Left ventricle myocardium inferior (tissue), 1 donor: Measurements from ENCODE around the gene CHST1. TPM values are rescaled to one million over a fixed set of nuclear protein-coding genes. Genes with fewer than 3 reads are reported as not detected.

Experiments used
- DNase-seq: peaks from one replicate; pipeline ENCODE4 v3.0.0-alpha.2; 2020
- H3K27ac ChIP-seq: fragments of 200-600 bp; replicated peaks from 2 replicates; pipeline ENCODE4 v1.8.0; 2021
- H3K27me3 ChIP-seq: fragments of 200-600 bp; 2 replicates; pipeline ENCODE4 v1.8.0; 2021; ENCODE audit warnings: low read depth
- H3K36me3 ChIP-seq: fragments of 200-600 bp; 2 replicates; pipeline ENCODE4 v1.8.0; 2021
- H3K4me1 ChIP-seq: fragments of 200-600 bp; 2 replicates; pipeline ENCODE4 v1.8.0; 2021
- H3K4me3 ChIP-seq: fragments of 200-600 bp; 2 replicates; pipeline ENCODE4 v1.8.0; 2021; ENCODE audit warnings: mild to moderate bottlenecking, moderate library complexity
- H3K9me3 ChIP-seq: fragments of 200-600 bp; replicated peaks from 2 replicates; pipeline ENCODE4 v1.8.0; 2021
- intact Hi-C: fragments of 100-400 bp; cut with micrococcal nuclease; formaldehyde crosslinking; loops from one replicate; pipeline ENCODE4 v1.11.0; 2022
- microRNA-seq: library from miRNA; unstranded; fragments of <30 nt; microRNA quantifications from one replicate; pipeline ENCODE4 v1.2.0, GENCODE V29; 2020
- total RNA-seq: library from RNA; stranded (reverse); fragmentation: NEBNext Ultra II Directional; extraction: Animal tissue kit (Norgen Biotek cat#: 25700); gene quantifications from one replicate; pipeline ENCODE4 v1.2.1, GENCODE V29; 2021
- TF ChIP-seq, protein P1 (sequence below): fragments of 200-600 bp; IDR thresholded peaks from 2 replicates; pipeline ENCODE4 v1.8.0; 2021; ENCODE audit warnings: antibody characterized with exemption, mild to moderate bottlenecking, borderline replicate concordance
- donor health status: DM: no; HTN: yes; CAD: no; lungs with severe emphysema.

CHST1 gene
- total RNA-seq, 1 donor from 2014 or later = 2.9 TPM

- Histone ChIP-seq H3K4me3 (no peak overlapping the region), H3K27ac (peak overlapping the region; percentile 56), H3K27me3 (peaks cover 50% of the 10 kb centered on the region), H3K4me1 (peaks cover 44% of the 10 kb centered on the region), H3K36me3 (no peaks in the 10 kb centered on the region), H3K9me3 (peaks cover 8% of the 10 kb centered on the region)
- TF ChIP-seq, protein P1, sequence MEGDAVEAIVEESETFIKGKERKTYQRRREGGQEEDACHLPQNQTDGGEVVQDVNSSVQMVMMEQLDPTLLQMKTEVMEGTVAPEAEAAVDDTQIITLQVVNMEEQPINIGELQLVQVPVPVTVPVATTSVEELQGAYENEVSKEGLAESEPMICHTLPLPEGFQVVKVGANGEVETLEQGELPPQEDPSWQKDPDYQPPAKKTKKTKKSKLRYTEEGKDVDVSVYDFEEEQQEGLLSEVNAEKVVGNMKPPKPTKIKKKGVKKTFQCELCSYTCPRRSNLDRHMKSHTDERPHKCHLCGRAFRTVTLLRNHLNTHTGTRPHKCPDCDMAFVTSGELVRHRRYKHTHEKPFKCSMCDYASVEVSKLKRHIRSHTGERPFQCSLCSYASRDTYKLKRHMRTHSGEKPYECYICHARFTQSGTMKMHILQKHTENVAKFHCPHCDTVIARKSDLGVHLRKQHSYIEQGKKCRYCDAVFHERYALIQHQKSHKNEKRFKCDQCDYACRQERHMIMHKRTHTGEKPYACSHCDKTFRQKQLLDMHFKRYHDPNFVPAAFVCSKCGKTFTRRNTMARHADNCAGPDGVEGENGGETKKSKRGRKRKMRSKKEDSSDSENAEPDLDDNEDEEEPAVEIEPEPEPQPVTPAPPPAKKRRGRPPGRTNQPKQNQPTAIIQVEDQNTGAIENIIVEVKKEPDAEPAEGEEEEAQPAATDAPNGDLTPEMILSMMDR = no peak
- intact Hi-C loops = no loop called here
- DNase-seq = no peak
These were observed 60.4 kb downstream of the CHST1 start for GRCh38 chr11:45605051-45605450.

GRCh38 chr11:45603946-45604682, 61.3 kb downstream of the CHST1 start:
- Histone ChIP-seq H3K27ac (peak overlapping the region; percentile 56), H3K36me3 (no peaks in the 10 kb centered on the region), H3K4me3 (no peak overlapping the region), H3K9me3 (peaks cover 8% of the 10 kb centered on the region), H3K27me3 (peaks cover 60% of the 10 kb centered on the region), H3K4me1 (peaks cover 44% of the 10 kb centered on the region)
- intact Hi-C loops = no loop called here
- TF ChIP-seq, protein P1 = no peak
- DNase-seq = peak; percentile 63

DNA sequence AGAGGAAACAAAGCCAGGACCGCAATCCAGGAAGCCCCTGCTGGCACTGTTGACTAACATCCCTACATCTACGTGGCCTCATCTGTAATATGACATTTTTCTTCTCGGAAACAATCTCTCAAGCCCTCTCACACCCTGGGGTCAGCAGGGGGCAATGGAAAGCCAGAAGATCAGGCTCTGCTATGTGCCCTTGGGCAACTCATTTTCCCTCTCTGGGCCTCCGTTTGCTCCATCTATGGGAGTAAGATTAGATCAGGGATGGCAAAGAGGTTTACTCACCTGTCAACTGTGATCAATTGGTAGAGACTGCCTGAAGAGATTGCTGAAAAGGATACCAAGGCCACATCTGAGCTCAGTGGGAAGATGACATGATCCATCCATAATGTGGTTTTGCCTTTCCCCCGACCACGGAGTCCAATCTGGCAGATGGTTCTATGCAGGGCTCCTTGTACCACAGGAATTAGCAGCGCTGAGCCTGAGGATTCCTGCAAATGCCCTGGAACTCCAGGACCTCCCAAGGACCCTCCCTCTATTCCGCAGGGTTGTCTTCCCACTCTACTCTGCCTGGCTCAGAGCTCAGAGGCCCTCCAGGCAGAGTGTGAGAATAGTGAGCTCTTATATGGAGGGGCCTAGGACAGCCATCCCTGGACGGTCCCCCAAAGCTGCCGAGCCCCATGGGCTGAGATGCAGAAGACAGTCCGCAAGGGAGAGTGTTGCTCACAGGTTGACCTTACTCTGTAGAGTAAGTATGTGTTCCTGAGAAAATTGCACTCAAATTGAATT, 66.1 kb downstream of the CHST1 start:
- intact Hi-C loops = no loop called here
- H3K9me3 ChIP-seq = peaks cover 8% of the 10 kb centered on the region
- TF ChIP-seq, protein P1 = no peak

More for the DNA sequence above, 66.1 kb downstream of the CHST1 start:
- DNase-seq = no peak
- peaks cover 60% of the 10 kb centered on the region for H3K27me3 ChIP-seq
- H3K4me3 ChIP-seq = no peak overlapping the region
- H3K36me3 ChIP-seq = no peaks in the 10 kb centered on the region
- H3K27ac ChIP-seq = no peak overlapping the region
- peaks cover 15% of the 10 kb centered on the region for H3K4me1 ChIP-seq

Small RNAs within 50 kb of the gene (microRNA-seq; reads per million reads assigned to microRNA genes)
- not detected for gene MIR7154

Other genes starting within 250 kb of the CHST1 start
- 5.7 TPM for gene SLC35C1, start 139.5 kb upstream of the CHST1 start, total RNA-seq
- gene CRY2, start 181.9 kb upstream of the CHST1 start, total RNA-seq = 62.2 TPM
- gene MAPK8IP1, start 220.0 kb upstream of the CHST1 start, total RNA-seq = 4.6 TPM
- not detected for gene FREY1, start 241.6 kb upstream of the CHST1 start, total RNA-seq